Epidermal melanocyte (primary cell): ENCODE data around the gene LOXL3.

Experiments
- DNase-seq: peaks from one replicate; pipeline ENCODE4 v3.0.0; 2011; ENCODE audit warnings: low spot score; ENCODE audit not compliant: insufficient read length

Gene LOXL3

GRCh38 chr2:74510272-74510671, 43.5 kb downstream of the LOXL3 start:
- DNase-seq, result no peak

GRCh38 chr2:74507926-74508520, 45.7 kb downstream of the LOXL3 start:
- DNase-seq, result peak; percentile 46

GRCh38 chr2:74507145-74507925, 46.4 kb downstream of the LOXL3 start, which contains the start of gene PCGF1:
Gene PCGF1, minus strand, starts transcription at chr2:74507695. Its CDS starts 27 bp downstream, at chr2:74507668.
- DNase-seq, result peak; percentile 98

- DNase-seq, result no peak
Observed at GRCh38 chr2:74505448-74506246, 48.1 kb downstream of the LOXL3 start.

GRCh38 chr2:74504591-74504990, 49.2 kb downstream of the LOXL3 start:
- DNase-seq, result no peak

- DNase-seq, result peak; percentile 20
Observed at GRCh38 chr2:74503506-74504475, 50.0 kb downstream of the LOXL3 start.

- DNase-seq, result peak; percentile 76
Observed at GRCh38 chr2:74502720-74503505, 50.8 kb downstream of the LOXL3 start.

- no peak for DNase-seq
Observed at GRCh38 chr2:74502147-74502719, 51.5 kb downstream of the LOXL3 start.

GRCh38 chr2:74501335-74502071, 52.2 kb downstream of the LOXL3 start:
- no peak for DNase-seq

GRCh38 chr2:74500578-74500946, 53.2 kb downstream of the LOXL3 start:
- no peak for DNase-seq

- DNase-seq, result no peak
Observed at GRCh38 chr2:74499940-74500577, 53.7 kb downstream of the LOXL3 start.

GRCh38 chr2:74499267-74499939, 54.3 kb downstream of the LOXL3 start, which contains the start of gene LBX2:
Gene LBX2, minus strand, starts transcription at chr2:74499603. Its CDS starts 66 bp downstream, at chr2:74499537.
- DNase-seq, result no peak

GRCh38 chr2:74498500-74499266, 55.1 kb downstream of the LOXL3 start:
- DNase-seq, result no peak

- no peak for DNase-seq
Observed at GRCh38 chr2:74497777-74498499, 55.8 kb downstream of the LOXL3 start.

- DNase-seq, result no peak
Observed at GRCh38 chr2:74496997-74497776, 56.6 kb downstream of the LOXL3 start.

- DNase-seq, result no peak
Observed at GRCh38 chr2:74495440-74495839, 58.3 kb downstream of the LOXL3 start.
